HepG2 (cell line): ENCODE results near the gene SOCS1. TPM values are rescaled to one million over a fixed set of nuclear protein-coding genes. Genes with fewer than 3 reads are reported as not detected.

ENCODE experiments used
- CREM ChIP-seq, 2 experiments: sonication (generic) in 1 of 2; formaldehyde crosslinking in 1 of 2; IDR thresholded peaks; 2 replicates each; pipeline versions ENCODE4 v1.4.0 to v1.6.1; 2016 to 2020; ENCODE audit warnings: antibody characterized with exemption in 1 of 2, mild to moderate bottlenecking in 1 of 2, missing genetic modification reagents in 1 of 2
- ERF ChIP-seq: IDR thresholded peaks from 2 replicates; pipeline ENCODE4 v1.6.1; 2018; ENCODE audit warnings: missing biosample characterization, missing genetic modification reagents
- HMG20A ChIP-seq: IDR thresholded peaks from 2 replicates; pipeline ENCODE4 v1.6.1; 2016; ENCODE audit warnings: borderline replicate concordance
- JUN ChIP-seq: sonication (generic); formaldehyde crosslinking; IDR thresholded peaks from 2 replicates; pipeline ENCODE4 v1.4.0; 2020; ENCODE audit warnings: mild to moderate bottlenecking, missing genetic modification reagents
- KAT8 ChIP-seq: IDR thresholded peaks from 2 replicates; pipeline ENCODE4 v1.6.1; 2016; ENCODE audit warnings: missing genetic modification reagents, missing compliant biosample characterization
- KDM3A ChIP-seq: IDR thresholded peaks from 2 replicates; pipeline ENCODE4 v1.6.1; 2018; ENCODE audit warnings: low read depth, missing compliant biosample characterization
- MIER2 ChIP-seq: IDR thresholded peaks from 2 replicates; pipeline ENCODE4 v1.6.1; 2016; ENCODE audit warnings: missing biosample characterization, missing genetic modification reagents
- PAWR ChIP-seq: sonication (generic); formaldehyde crosslinking; IDR thresholded peaks from 2 replicates; pipeline ENCODE4 v1.4.0; 2020; ENCODE audit warnings: missing genetic modification reagents, mild to moderate bottlenecking, borderline replicate concordance
- PHF8 ChIP-seq: sonication (generic); formaldehyde crosslinking; IDR thresholded peaks from 2 replicates; pipeline ENCODE4 v1.5.0; 2020; ENCODE audit warnings: missing genetic modification reagents
- PRPF4 ChIP-seq: fragments of 200-400 bp; formaldehyde crosslinking; IDR thresholded peaks from 2 replicates; pipeline ENCODE4 v1.6.1; 2016; ENCODE audit warnings: low read length, low read depth; ENCODE audit not compliant: poor library complexity, severe bottlenecking
- RAD21 ChIP-seq: fragments of 450-650 bp; formaldehyde crosslinking; IDR thresholded peaks from 2 replicates; pipeline ENCODE4 v1.5.0; 2020; ENCODE audit warnings: mild to moderate bottlenecking
- RAD51 ChIP-seq: fragments of 450-650 bp; IDR thresholded peaks from 2 replicates; pipeline ENCODE4 v1.6.1; 2016; ENCODE audit warnings: borderline replicate concordance
- SP4 ChIP-seq: sonication (generic); formaldehyde crosslinking; IDR thresholded peaks from 2 replicates; pipeline ENCODE4 v1.8.1; 2023; ENCODE audit warnings: mild to moderate bottlenecking, missing genetic modification reagents
- TEAD3 ChIP-seq: optimal IDR thresholded peaks from 2 replicates; pipeline ENCODE3; 2016; ENCODE audit warnings: borderline replicate concordance
- THAP11 ChIP-seq: IDR thresholded peaks from 2 replicates; pipeline ENCODE4 v1.6.1; 2016; ENCODE audit warnings: missing biosample characterization, missing genetic modification reagents
- ZNF337 ChIP-seq: sonication (generic); formaldehyde crosslinking; IDR thresholded peaks from 2 replicates; pipeline ENCODE4 v1.5.1; 2020; ENCODE audit warnings: missing genetic modification reagents, low read depth, mild to moderate bottlenecking, borderline replicate concordance
- ZNF383 ChIP-seq: sonication (generic); formaldehyde crosslinking; IDR thresholded peaks from 2 replicates; pipeline ENCODE4 v1.4.0; 2020; ENCODE audit warnings: missing genetic modification reagents, mild to moderate bottlenecking, borderline replicate concordance
- ZNF501 ChIP-seq: sonication (generic); formaldehyde crosslinking; IDR thresholded peaks from 2 replicates; pipeline ENCODE4 v1.5.1; 2020; ENCODE audit warnings: mild to moderate bottlenecking, moderate library complexity, missing genetic modification reagents
- ZNF563 ChIP-seq: sonication (generic); formaldehyde crosslinking; IDR thresholded peaks from 2 replicates; pipeline ENCODE4 v1.8.0; 2022; ENCODE audit warnings: mild to moderate bottlenecking, moderate library complexity, missing genetic modification reagents
- ZNF605 ChIP-seq: sonication (generic); formaldehyde crosslinking; IDR thresholded peaks from 2 replicates; pipeline ENCODE4 v1.8.0; 2022; ENCODE audit warnings: mild to moderate bottlenecking, missing genetic modification reagents
- ZNF83 ChIP-seq: sonication (generic); formaldehyde crosslinking; IDR thresholded peaks from 2 replicates; pipeline ENCODE4 v1.4.0; 2020; ENCODE audit warnings: missing genetic modification reagents, mild to moderate bottlenecking, borderline replicate concordance
- polyA plus RNA-seq, 8 experiments: library from polyadenylated mRNA; depleted of rRNA in 3 of 8; stranded (reverse) in 7 of 8; unstranded in 1 of 8; fragments of >200 nt; fragmentation: Illumina TruSeq in 4 of 8; extraction: Trizol in 4 of 8; gene quantifications; 2 replicates each; pipeline versions ENCODE4 v1.2.1 to v1.2.3, GENCODE V29; 2011 to 2016; ENCODE audit warnings: low read depth in 4 of 8, missing spikeins in 1 of 8, mixed read lengths in 1 of 8; ENCODE audit not compliant: insufficient read depth in 1 of 8
- total RNA-seq, 5 experiments: library from RNA; depleted of rRNA; stranded (reverse); fragments of >200 nt; fragmentation: Illumina TruSeq; extraction: Trizol; gene quantifications; 2 replicates each; pipeline ENCODE4 v1.2.3, GENCODE V29; 2016; ENCODE audit warnings: low read depth in 1 of 5
- TF ChIP-seq, protein P1 (sequence below): sonication (generic); formaldehyde crosslinking; IDR thresholded peaks from 2 replicates; pipeline ENCODE4 v1.5.1; 2020; ENCODE audit warnings: mild to moderate bottlenecking, missing genetic modification reagents, moderate library complexity
- TF ChIP-seq, protein P2 (sequence below): sonication (generic); formaldehyde crosslinking; IDR thresholded peaks from 2 replicates; pipeline ENCODE4 v1.5.0; 2020; ENCODE audit warnings: missing genetic modification reagents
- TF ChIP-seq, protein P3 (sequence below): sonication (generic); formaldehyde crosslinking; IDR thresholded peaks from 2 replicates; pipeline ENCODE4 v1.5.0; 2020; ENCODE audit warnings: mild to moderate bottlenecking, missing genetic modification reagents, moderate library complexity
- TF ChIP-seq, protein P4 (sequence below): IDR thresholded peaks from 2 replicates; pipeline ENCODE4 v1.6.1; 2016; ENCODE audit warnings: mild to moderate bottlenecking, missing biosample characterization, missing genetic modification reagents

The SOCS1 gene
- total and polyA plus RNA-seq, 2 of the 13 experiments (the other 11 are each of a cell fraction or from before 2014, with no cell fraction given) = 5.3 to 6.3 TPM

DNA sequence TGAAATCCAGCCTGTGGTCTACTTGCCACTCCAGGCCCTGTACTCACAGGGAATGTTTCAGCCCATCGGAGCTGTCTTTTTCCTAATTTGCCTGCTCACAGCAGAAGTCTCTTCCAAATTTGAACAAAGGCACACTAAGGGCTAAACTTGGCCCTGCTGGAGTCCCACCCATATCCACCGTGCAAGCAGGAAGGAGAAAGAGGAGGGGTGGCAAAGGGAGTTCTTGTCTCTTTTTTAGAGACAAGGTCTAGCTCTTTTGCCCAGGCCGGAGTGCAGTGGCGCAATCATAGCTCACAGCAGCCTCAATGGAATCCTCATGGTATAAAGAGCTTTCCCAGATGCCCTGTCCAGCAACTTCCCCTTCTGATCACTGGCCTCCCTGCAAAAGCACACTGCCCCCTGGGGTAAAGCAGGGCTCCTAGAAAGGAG lies 27.8 kb upstream of the SOCS1 start (continued):
- TF ChIP-seq, protein P1, sequence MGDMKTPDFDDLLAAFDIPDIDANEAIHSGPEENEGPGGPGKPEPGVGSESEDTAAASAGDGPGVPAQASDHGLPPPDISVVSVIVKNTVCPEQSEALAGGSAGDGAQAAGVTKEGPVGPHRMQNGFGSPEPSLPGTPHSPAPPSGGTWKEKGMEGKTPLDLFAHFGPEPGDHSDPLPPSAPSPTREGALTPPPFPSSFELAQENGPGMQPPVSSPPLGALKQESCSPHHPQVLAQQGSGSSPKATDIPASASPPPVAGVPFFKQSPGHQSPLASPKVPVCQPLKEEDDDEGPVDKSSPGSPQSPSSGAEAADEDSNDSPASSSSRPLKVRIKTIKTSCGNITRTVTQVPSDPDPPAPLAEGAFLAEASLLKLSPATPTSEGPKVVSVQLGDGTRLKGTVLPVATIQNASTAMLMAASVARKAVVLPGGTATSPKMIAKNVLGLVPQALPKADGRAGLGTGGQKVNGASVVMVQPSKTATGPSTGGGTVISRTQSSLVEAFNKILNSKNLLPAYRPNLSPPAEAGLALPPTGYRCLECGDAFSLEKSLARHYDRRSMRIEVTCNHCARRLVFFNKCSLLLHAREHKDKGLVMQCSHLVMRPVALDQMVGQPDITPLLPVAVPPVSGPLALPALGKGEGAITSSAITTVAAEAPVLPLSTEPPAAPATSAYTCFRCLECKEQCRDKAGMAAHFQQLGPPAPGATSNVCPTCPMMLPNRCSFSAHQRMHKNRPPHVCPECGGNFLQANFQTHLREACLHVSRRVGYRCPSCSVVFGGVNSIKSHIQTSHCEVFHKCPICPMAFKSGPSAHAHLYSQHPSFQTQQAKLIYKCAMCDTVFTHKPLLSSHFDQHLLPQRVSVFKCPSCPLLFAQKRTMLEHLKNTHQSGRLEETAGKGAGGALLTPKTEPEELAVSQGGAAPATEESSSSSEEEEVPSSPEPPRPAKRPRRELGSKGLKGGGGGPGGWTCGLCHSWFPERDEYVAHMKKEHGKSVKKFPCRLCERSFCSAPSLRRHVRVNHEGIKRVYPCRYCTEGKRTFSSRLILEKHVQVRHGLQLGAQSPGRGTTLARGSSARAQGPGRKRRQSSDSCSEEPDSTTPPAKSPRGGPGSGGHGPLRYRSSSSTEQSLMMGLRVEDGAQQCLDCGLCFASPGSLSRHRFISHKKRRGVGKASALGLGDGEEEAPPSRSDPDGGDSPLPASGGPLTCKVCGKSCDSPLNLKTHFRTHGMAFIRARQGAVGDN (CRISPR knock-in tag) = peak; percentile 41; the same call in 1 of the 2 replicates
- TF ChIP-seq PAWR (CRISPR knock-in tag) = no peak
- TF ChIP-seq MIER2 (CRISPR knock-in tag) = peak; percentile 90
- TF ChIP-seq ZNF383 (CRISPR knock-in tag) = no peak
- no peak for TF ChIP-seq CREM (IDR thresholded peaks at IDR 0.05)
- no peak for TF ChIP-seq CREM (CRISPR knock-in tag; IDR thresholded peaks at IDR 0.05)
- peak; percentile 38; the same call in 1 of the 2 replicates for TF ChIP-seq PHF8 (CRISPR knock-in tag)
- peak; percentile 84 for TF ChIP-seq ZNF563
- TF ChIP-seq ZNF501 (CRISPR knock-in tag) = peak; percentile 78
- no peak for TF ChIP-seq RAD51
- TF ChIP-seq ZNF605 (CRISPR knock-in tag) = 0 out of 2 replicates have a peak, but pooled peaks have one; percentile 52
- TF ChIP-seq HMG20A (CRISPR knock-in tag) = peak; percentile 49; the same call in 1 of the 2 replicates
- TF ChIP-seq, protein P2, sequence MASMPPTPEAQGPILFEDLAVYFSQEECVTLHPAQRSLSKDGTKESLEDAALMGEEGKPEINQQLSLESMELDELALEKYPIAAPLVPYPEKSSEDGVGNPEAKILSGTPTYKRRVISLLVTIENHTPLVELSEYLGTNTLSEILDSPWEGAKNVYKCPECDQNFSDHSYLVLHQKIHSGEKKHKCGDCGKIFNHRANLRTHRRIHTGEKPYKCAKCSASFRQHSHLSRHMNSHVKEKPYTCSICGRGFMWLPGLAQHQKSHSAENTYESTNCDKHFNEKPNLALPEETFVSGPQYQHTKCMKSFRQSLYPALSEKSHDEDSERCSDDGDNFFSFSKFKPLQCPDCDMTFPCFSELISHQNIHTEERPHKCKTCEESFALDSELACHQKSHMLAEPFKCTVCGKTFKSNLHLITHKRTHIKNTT = no peak
- no peak for TF ChIP-seq KAT8 (CRISPR knock-in tag)
- peak; percentile 52 for TF ChIP-seq TEAD3 (CRISPR knock-in tag)
- no peak for TF ChIP-seq ZNF337
- TF ChIP-seq THAP11 (CRISPR knock-in tag) = 0 out of 2 replicates have a peak, but pooled peaks have one; percentile 29
- TF ChIP-seq, protein P3, sequence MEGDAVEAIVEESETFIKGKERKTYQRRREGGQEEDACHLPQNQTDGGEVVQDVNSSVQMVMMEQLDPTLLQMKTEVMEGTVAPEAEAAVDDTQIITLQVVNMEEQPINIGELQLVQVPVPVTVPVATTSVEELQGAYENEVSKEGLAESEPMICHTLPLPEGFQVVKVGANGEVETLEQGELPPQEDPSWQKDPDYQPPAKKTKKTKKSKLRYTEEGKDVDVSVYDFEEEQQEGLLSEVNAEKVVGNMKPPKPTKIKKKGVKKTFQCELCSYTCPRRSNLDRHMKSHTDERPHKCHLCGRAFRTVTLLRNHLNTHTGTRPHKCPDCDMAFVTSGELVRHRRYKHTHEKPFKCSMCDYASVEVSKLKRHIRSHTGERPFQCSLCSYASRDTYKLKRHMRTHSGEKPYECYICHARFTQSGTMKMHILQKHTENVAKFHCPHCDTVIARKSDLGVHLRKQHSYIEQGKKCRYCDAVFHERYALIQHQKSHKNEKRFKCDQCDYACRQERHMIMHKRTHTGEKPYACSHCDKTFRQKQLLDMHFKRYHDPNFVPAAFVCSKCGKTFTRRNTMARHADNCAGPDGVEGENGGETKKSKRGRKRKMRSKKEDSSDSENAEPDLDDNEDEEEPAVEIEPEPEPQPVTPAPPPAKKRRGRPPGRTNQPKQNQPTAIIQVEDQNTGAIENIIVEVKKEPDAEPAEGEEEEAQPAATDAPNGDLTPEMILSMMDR (CRISPR knock-in tag) = peak; percentile 45
- 0 out of 2 replicates have a peak, but pooled peaks have one; percentile 32 for TF ChIP-seq JUN (CRISPR knock-in tag)
- peak; percentile 70; the same call in 1 of the 2 replicates for TF ChIP-seq ERF (CRISPR knock-in tag)
- peak; percentile 59; the same call in 1 of the 2 replicates for TF ChIP-seq SP4 (CRISPR knock-in tag)
- TF ChIP-seq, protein P4, sequence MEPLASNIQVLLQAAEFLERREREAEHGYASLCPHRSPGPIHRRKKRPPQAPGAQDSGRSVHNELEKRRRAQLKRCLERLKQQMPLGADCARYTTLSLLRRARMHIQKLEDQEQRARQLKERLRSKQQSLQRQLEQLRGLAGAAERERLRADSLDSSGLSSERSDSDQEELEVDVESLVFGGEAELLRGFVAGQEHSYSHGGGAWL = no peak
- TF ChIP-seq ZNF83 (CRISPR knock-in tag) = no peak
- no peak for TF ChIP-seq PRPF4
- peak; percentile 40; the same call in 1 of the 2 replicates for TF ChIP-seq RAD21 (CRISPR knock-in tag)
- 0 out of 2 replicates have a peak, but pooled peaks have one; percentile 43 for TF ChIP-seq KDM3A
